Neuronal stem cell (in vitro differentiated cells): ENCODE data around the gene PLVAP.

Experiments used
- DNase-seq: peaks from one replicate; pipeline ENCODE4 v3.0.0-alpha.2; 2013; ENCODE audit warnings: low spot score
- H2AFZ ChIP-seq: one replicate; pipeline ENCODE4 v1.6.1; 2013; ENCODE audit warnings: mild to moderate bottlenecking, low read length, inconsistent platforms
- H2AK5ac ChIP-seq: 2 replicates; pipeline ENCODE4 v1.6.1; 2013; ENCODE audit warnings: low read depth, mild to moderate bottlenecking, inconsistent platforms, low read length, moderate library complexity, mixed read lengths
- H2BK120ac ChIP-seq: 2 replicates; pipeline ENCODE4 v1.6.1; 2013; ENCODE audit warnings: low read depth, mild to moderate bottlenecking, inconsistent platforms, low read length, moderate library complexity, mixed read lengths
- H2BK12ac ChIP-seq: one replicate; pipeline ENCODE4 v1.6.1; 2013; ENCODE audit warnings: low read length, inconsistent platforms
- H2BK15ac ChIP-seq: 2 replicates; pipeline ENCODE4 v1.6.1; 2013; ENCODE audit warnings: mild to moderate bottlenecking, low read length, inconsistent platforms, mixed read lengths
- H2BK5ac ChIP-seq: one replicate; pipeline ENCODE4 v1.6.1; 2013; ENCODE audit warnings: inconsistent platforms, mild to moderate bottlenecking, low read length, moderate library complexity
- H3K14ac ChIP-seq: one replicate; pipeline ENCODE4 v1.6.1; 2013; ENCODE audit warnings: low read length, inconsistent platforms
- H3K18ac ChIP-seq: 2 replicates; pipeline ENCODE4 v1.6.1; 2013; ENCODE audit warnings: low read length, inconsistent platforms
- H3K23ac ChIP-seq: 2 replicates; pipeline ENCODE4 v1.6.1; 2013; ENCODE audit warnings: low read depth, mild to moderate bottlenecking, mixed read lengths, low read length, inconsistent platforms; ENCODE audit not compliant: poor library complexity
- H3K27ac ChIP-seq: replicated peaks from 3 replicates; pipeline ENCODE4 v1.5.1; 2013; ENCODE audit warnings: low read length, inconsistent platforms
- H3K27me3 ChIP-seq, 3 experiments: 2 replicates each; pipeline ENCODE4 v1.6.1; 2013; ENCODE audit warnings: low read length in 3 of 3, mild to moderate bottlenecking in 2 of 3, inconsistent platforms in 1 of 3, low read depth in 1 of 3, mixed read lengths in 1 of 3, moderate library complexity in 1 of 3; ENCODE audit not compliant: control insufficient read depth in 3 of 3, insufficient read depth in 3 of 3
- H3K36me3 ChIP-seq, 2 donors: replicated peaks in 1 of 2; 2 replicates each; pipeline ENCODE4 v1.6.1; 2013; ENCODE audit warnings: low read length in 2 of 2; ENCODE audit not compliant: control insufficient read depth in 2 of 2, insufficient read depth in 2 of 2
- H3K4ac ChIP-seq: 2 replicates; pipeline ENCODE4 v1.6.1; 2013; ENCODE audit warnings: inconsistent platforms, mild to moderate bottlenecking, low read length, moderate library complexity
- H3K4me1 ChIP-seq, 2 donors: 1 replicate in 1 of 2; 2 replicates in 1 of 2; pipeline ENCODE4 v1.6.1; 2013; ENCODE audit warnings: low read length in 2 of 2, low read depth in 1 of 2; ENCODE audit not compliant: control insufficient read depth in 2 of 2, insufficient read depth in 1 of 2
- H3K4me2 ChIP-seq: one replicate; pipeline ENCODE4 v1.6.1; 2013; ENCODE audit warnings: mild to moderate bottlenecking, low read length, inconsistent platforms; ENCODE audit not compliant: insufficient read depth, poor library complexity, severe bottlenecking
- H3K4me3 ChIP-seq, 2 donors: 2 replicates each; pipeline ENCODE4 v1.5.1; 2013; ENCODE audit warnings: low read length in 2 of 2, mild to moderate bottlenecking in 2 of 2, inconsistent platforms in 1 of 2, moderate library complexity in 1 of 2
- H3K79me1 ChIP-seq: one replicate; pipeline ENCODE4 v1.6.1; 2013; ENCODE audit warnings: low read depth, mild to moderate bottlenecking, inconsistent platforms, low read length, moderate library complexity
- H3K9ac ChIP-seq: one replicate; pipeline ENCODE4 v1.6.1; 2013; ENCODE audit warnings: mild to moderate bottlenecking, low read depth, low read length, inconsistent platforms; ENCODE audit not compliant: poor library complexity
- H3K9me3 ChIP-seq, 2 donors: replicated peaks in 1 of 2; 2 replicates each; pipeline versions ENCODE3 to v1.6.1; 2013; ENCODE audit warnings: low read length in 2 of 2, mild to moderate bottlenecking in 2 of 2, inconsistent platforms in 1 of 2, low read depth in 1 of 2, mixed read lengths in 1 of 2, moderate library complexity in 1 of 2; ENCODE audit not compliant: control insufficient read depth in 2 of 2, insufficient read depth in 1 of 2
- H4K8ac ChIP-seq: one replicate; pipeline ENCODE4 v1.6.1; 2013; ENCODE audit warnings: low read depth, mild to moderate bottlenecking, inconsistent platforms, low read length, moderate library complexity
- H4K91ac ChIP-seq: one replicate; pipeline ENCODE4 v1.6.1; 2013; ENCODE audit warnings: low read length, low read depth, mild to moderate bottlenecking, inconsistent platforms; ENCODE audit not compliant: poor library complexity
- WGBS, 2 donors: extraction: QIAGEN DNeasy Blood & Tissue Kit; methylation state at CpG; one replicate each; pipeline ENCODE4 v1.1.7; 2013; ENCODE audit warnings: missing lambda C conversion rate in 2 of 2, mixed read lengths in 1 of 2; ENCODE audit not compliant: insufficient read length in 2 of 2, insufficient replicate concordance in 1 of 2; ENCODE audit errors: extremely low coverage in 2 of 2; 5-methylcytosine and 5-hydroxymethylcytosine counted together

The PLVAP gene

DNA sequence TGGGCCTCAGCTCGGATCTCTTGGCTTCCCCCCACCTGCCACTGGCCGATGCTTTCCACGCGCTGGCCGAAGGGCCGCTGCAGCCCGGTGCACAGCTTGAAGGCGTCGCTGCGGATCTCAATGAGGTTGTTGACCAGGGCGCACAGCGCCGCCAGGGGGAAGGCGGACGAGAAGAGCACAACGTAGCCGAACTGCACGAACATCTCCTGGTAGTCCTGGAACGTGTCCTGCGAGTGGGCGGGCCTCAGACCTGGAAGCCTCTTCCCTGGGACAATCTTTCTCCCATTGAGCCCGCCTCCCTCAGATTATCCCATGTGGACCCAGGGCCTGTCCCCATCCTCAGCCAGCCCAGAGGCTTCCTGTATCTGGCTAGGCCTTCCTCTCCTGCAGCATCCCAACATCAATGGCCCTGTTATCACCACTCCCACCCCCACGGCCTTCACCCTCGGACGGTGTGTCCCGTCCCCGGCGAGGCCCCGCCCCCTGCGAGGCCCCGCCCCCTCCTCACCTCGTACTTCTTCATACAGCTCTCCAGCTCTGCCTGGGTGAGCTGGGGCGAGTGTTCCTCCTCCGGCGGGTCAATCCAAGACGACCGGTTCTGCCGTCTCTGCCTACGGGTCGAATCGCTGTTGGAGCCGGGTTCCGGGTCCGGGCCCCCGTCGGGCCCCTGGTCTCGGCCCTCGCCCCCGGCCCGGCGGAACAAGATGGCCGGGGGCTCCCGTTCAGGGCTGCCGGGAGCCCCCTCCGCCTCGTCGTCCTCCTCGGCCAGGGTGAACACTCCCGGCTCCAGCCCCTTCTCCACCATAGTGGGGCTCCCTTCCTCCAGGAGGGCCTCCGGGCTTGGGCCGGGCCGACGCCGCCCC, 49.3 kb downstream of the PLVAP start:
- H2AK5ac ChIP-seq: peak overlapping the region; percentile 97
- peak overlapping the region; percentile 7 for H2BK5ac ChIP-seq
- peak overlapping the region; percentile 43 for H4K8ac ChIP-seq
- WGBS, 2 donors: no CpG with 5 or more reads among the region's 64 CpGs
- H3K27ac ChIP-seq: peak overlapping the region; percentile 84
- peaks cover 9% of the 10 kb centered on the region for H3K79me1 ChIP-seq
- H2AFZ ChIP-seq: no peak overlapping the region
- peak overlapping the region; percentile 95 for H3K18ac ChIP-seq
- peaks cover 0 to 16% of the 10 kb centered on the region in 2 donors for H3K4me1 ChIP-seq
- no peak overlapping the region for H3K14ac ChIP-seq
- H3K27me3 ChIP-seq: peaks cover 0 to 7% (median 0%) of the 10 kb centered on the region in 3 experiments
- H3K9me3 ChIP-seq: peaks cover 3 to 7% of the 10 kb centered on the region in 2 donors
- peak overlapping the region; percentile 84 for H3K4ac ChIP-seq
- H2BK12ac ChIP-seq: no peak overlapping the region
- H4K91ac ChIP-seq: peak overlapping the region; percentile 75
- H3K23ac ChIP-seq: peak overlapping the region; percentile 93
- H3K4me3 ChIP-seq: peak overlapping the region in 1 of 2 donors; percentile 72
- peak overlapping the region; percentile 72 for H3K9ac ChIP-seq
- H3K4me2 ChIP-seq: peak overlapping the region; percentile 73
- peak overlapping the region; percentile 72 for H2BK120ac ChIP-seq
- peak overlapping the region; percentile 49 for H2BK15ac ChIP-seq
- DNase-seq: peak; percentile 84
- H3K36me3 ChIP-seq: peaks cover 29 to 64% of the 10 kb centered on the region in 2 donors

DNA sequence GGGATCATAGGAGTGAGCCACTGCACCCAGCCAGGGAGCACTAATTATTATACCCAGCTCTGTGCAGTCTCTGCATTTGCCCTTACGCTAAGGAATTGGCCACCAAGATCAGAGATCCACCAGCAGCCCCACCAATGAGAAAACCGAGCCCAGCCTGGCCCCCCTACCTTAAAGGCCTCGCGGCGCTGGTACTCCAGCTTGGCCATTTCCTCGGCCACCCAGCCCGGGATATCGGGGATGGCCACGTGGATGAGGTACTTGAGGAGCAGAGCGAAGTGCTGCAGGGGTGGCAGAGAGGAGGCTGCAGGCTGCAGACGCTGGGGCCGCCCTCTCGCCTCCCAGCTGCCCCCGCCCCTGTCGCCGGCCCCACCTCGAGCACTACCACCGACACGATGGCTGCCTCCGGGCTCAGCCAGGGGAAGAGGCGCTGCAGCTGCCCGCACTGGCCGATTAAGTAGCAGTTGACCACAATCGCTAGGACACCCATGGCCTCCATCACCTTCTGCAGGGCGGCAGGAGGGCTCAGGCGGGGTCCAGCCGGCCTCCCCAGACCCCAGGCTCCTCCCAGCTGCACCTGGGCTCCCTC, 50.0 kb downstream of the PLVAP start:
- peak overlapping the region; percentile 72 for H2BK120ac ChIP-seq
- H4K8ac ChIP-seq: peak overlapping the region; percentile 19
- H2AK5ac ChIP-seq: peak overlapping the region; percentile 97
- peak overlapping the region; percentile 95 for H3K18ac ChIP-seq
- peak overlapping the region; percentile 49 for H2BK15ac ChIP-seq
- no peak for DNase-seq
- H3K4me1 ChIP-seq: peaks cover 0 to 21% of the 10 kb centered on the region in 2 donors
- peak overlapping the region; percentile 75 for H4K91ac ChIP-seq
- H2AFZ ChIP-seq: no peak overlapping the region
- peak overlapping the region; percentile 84 for H3K4ac ChIP-seq
- H3K14ac ChIP-seq: no peak overlapping the region
- H3K9ac ChIP-seq: peak overlapping the region; percentile 70
- H3K4me3 ChIP-seq: peak overlapping the region in 1 of 2 donors; percentile 51
- peaks cover 0 to 7% (median 0%) of the 10 kb centered on the region in 3 experiments for H3K27me3 ChIP-seq
- H2BK12ac ChIP-seq: peak overlapping the region; percentile 41
- peak overlapping the region; percentile 84 for H3K27ac ChIP-seq
- WGBS, 2 donors: no CpG with 5 or more reads among the region's 27 CpGs
- peak overlapping the region; percentile 7 for H2BK5ac ChIP-seq
- peaks cover 11% of the 10 kb centered on the region for H3K79me1 ChIP-seq
- H3K36me3 ChIP-seq: peaks cover 27 to 64% of the 10 kb centered on the region in 2 donors
- H3K23ac ChIP-seq: peak overlapping the region; percentile 65
- peaks cover 0 to 7% of the 10 kb centered on the region in 2 donors for H3K9me3 ChIP-seq
- H3K4me2 ChIP-seq: peak overlapping the region; percentile 43

DNA sequence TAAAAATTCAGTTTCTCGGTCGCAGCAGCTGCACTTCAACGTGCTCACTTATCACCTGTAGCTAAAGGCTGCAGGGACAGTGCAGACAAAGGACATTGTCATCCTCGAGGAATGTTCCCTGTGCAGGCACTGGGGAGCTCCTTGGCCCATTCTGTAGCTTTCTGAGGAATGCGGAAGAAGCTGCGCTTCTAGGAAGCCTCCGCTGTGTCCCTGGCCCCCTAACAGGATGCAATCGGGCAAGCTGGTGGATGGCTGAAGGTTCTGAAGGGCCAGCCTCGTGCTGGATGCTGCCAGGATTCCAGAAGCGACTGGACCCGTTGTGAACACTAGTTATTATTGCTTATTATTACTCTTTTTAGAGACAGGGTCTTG, 50.6 kb downstream of the PLVAP start:
- no peak overlapping the region for H3K4me3 ChIP-seq
- H2AFZ ChIP-seq: no peak overlapping the region
- no peak overlapping the region for H4K91ac ChIP-seq
- H3K27me3 ChIP-seq: peaks cover 0 to 7% (median 0%) of the 10 kb centered on the region in 3 experiments
- H2BK12ac ChIP-seq: no peak overlapping the region
- no peak overlapping the region for H3K23ac ChIP-seq
- H3K9ac ChIP-seq: no peak overlapping the region
- no peak for DNase-seq
- peaks cover 28 to 68% of the 10 kb centered on the region in 2 donors for H3K36me3 ChIP-seq
- H2BK5ac ChIP-seq: peak overlapping the region; percentile 7
- no peak overlapping the region for H3K14ac ChIP-seq
- H2AK5ac ChIP-seq: no peak overlapping the region
- H4K8ac ChIP-seq: no peak overlapping the region
- peaks cover 0 to 21% of the 10 kb centered on the region in 2 donors for H3K4me1 ChIP-seq
- no peak overlapping the region for H3K18ac ChIP-seq
- peaks cover 13% of the 10 kb centered on the region for H3K79me1 ChIP-seq
- peaks cover 0 to 7% of the 10 kb centered on the region in 2 donors for H3K9me3 ChIP-seq
- no peak overlapping the region for H2BK15ac ChIP-seq
- H3K4ac ChIP-seq: no peak overlapping the region
- peak overlapping the region; percentile 4 for H3K27ac ChIP-seq
- no peak overlapping the region for H3K4me2 ChIP-seq
- no CpG with 5 or more reads among the region's 11 CpGs for WGBS, 2 donors
- H2BK120ac ChIP-seq: no peak overlapping the region
